ENCODE measurements around the gene TRERF1. TPM values are rescaled to one million over a fixed set of nuclear protein-coding genes. Genes with fewer than 3 reads are reported as not detected.
"Not testable (repeated sequence)": the region's sequence is repeated elsewhere in the genome, so short reads cannot be mapped to it uniquely, and the experiment has no call there.

The TRERF1 gene
- total RNA-seq, 1 donor = 6.5 TPM

- TF ChIP-seq CTCF (IDR thresholded peaks at IDR 0.05; ENCODE audit: insufficient read depth, low read depth, low read length) = no peak
- DNase-seq (ENCODE audit: low read depth) = peak; percentile 83
- H3K4me3 ChIP-seq (ENCODE audit: low read depth, low read length) = no peak overlapping the region
Measured at GRCh38 chr6:42482174-42482573, 30.4 kb upstream of the TRERF1 start.

- no peak overlapping the region for H3K4me3 ChIP-seq (ENCODE audit: low read depth, low read length)
- no peak for DNase-seq (ENCODE audit: low read depth)
- no peak for TF ChIP-seq CTCF (IDR thresholded peaks at IDR 0.05; ENCODE audit: insufficient read depth, low read depth, low read length)
Measured at GRCh38 chr6:42471714-42472113, 20.0 kb upstream of the TRERF1 start.

- DNase-seq (ENCODE audit: low read depth) = no peak
- no peak overlapping the region for H3K4me3 ChIP-seq (ENCODE audit: low read depth, low read length)
- no peak for TF ChIP-seq CTCF (IDR thresholded peaks at IDR 0.05; ENCODE audit: insufficient read depth, low read depth, low read length)
Measured at GRCh38 chr6:42471142-42471541, 19.4 kb upstream of the TRERF1 start.

GRCh38 chr6:42468273-42468672 is 16.5 kb upstream of the TRERF1 start:
- no peak for TF ChIP-seq CTCF (IDR thresholded peaks at IDR 0.05; ENCODE audit: insufficient read depth, low read depth, low read length)
- no peak for DNase-seq (ENCODE audit: low read depth)
- H3K4me3 ChIP-seq (ENCODE audit: low read depth, low read length) = no peak overlapping the region

- TF ChIP-seq CTCF (IDR thresholded peaks at IDR 0.05; ENCODE audit: insufficient read depth, low read depth, low read length) = no peak
- H3K4me3 ChIP-seq (ENCODE audit: low read depth, low read length) = no peak overlapping the region
- no peak for DNase-seq (ENCODE audit: low read depth)
Measured at GRCh38 chr6:42467651-42468050, 15.9 kb upstream of the TRERF1 start.

DNA sequence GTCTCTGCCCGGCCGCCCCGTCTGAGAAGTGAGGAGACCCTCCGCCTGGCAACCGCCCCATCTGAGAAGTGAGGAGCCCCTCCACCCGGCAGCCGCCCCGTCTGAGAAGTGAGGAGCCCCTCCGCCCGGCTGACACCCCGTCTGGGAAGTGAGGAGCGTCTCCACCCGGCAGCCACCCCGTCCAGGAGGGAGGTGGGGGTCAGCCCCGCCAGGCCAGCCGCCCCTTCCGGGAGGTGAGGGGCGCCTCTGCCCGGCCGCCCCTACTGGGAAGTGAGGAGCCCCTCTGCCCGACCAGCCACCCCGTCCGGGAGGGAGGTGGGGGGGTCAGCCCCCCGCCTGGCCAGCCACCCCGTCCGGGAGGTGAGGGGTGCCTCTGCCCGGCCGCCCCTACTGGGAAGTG is 14.7 kb upstream of the TRERF1 start:
- H3K4me3 ChIP-seq (ENCODE audit: low read depth, low read length); DNase-seq (ENCODE audit: low read depth): not testable (repeated sequence)

- H3K4me3 ChIP-seq (ENCODE audit: low read depth, low read length) = no peak overlapping the region
- no peak for TF ChIP-seq CTCF (IDR thresholded peaks at IDR 0.05; ENCODE audit: insufficient read depth, low read depth, low read length)
Measured at GRCh38 chr6:42462474-42462972, 10.8 kb upstream of the TRERF1 start.

More at GRCh38 chr6:42462474-42462972, 10.8 kb upstream of the TRERF1 start:
- DNase-seq (ENCODE audit: low read depth) = no peak
